AG08396 (cell line): ENCODE data around the gene SPOP.
"Not testable (repeated sequence)": the region's sequence is repeated elsewhere in the genome, so short reads cannot be mapped to it uniquely, and the experiment has no call there.

Experiments
- DNase-seq: peaks from one replicate; pipeline ENCODE4 v3.0.0; 2012; ENCODE audit warnings: low spot score, mixed read lengths

The SPOP gene

GRCh38 chr17:49647256-49647585 lies 30.7 kb downstream of the SPOP start:
- no peak for DNase-seq

- DNase-seq = peak; percentile 12
These were observed 31.3 kb downstream of the SPOP start for GRCh38 chr17:49646391-49647255.

GRCh38 chr17:49646056-49646390 lies 31.9 kb downstream of the SPOP start:
- not testable (repeated sequence) for DNase-seq

- no peak for DNase-seq
These were observed 32.2 kb downstream of the SPOP start for GRCh38 chr17:49645654-49646053.

- no peak for DNase-seq
These were observed 37.3 kb downstream of the SPOP start for GRCh38 chr17:49640556-49640955.

GRCh38 chr17:49638818-49639217 lies 39.1 kb downstream of the SPOP start:
- DNase-seq = no peak

GRCh38 chr17:49637739-49638138 lies 40.2 kb downstream of the SPOP start:
- no peak for DNase-seq

GRCh38 chr17:49637050-49637449 lies 40.8 kb downstream of the SPOP start:
- DNase-seq = peak; percentile 20

GRCh38 chr17:49635121-49635520 lies 42.8 kb downstream of the SPOP start:
- no peak for DNase-seq

GRCh38 chr17:49634485-49634860 lies 43.4 kb downstream of the SPOP start:
- no peak for DNase-seq

GRCh38 chr17:49633762-49634484 lies 44.0 kb downstream of the SPOP start:
- DNase-seq = no peak

- no peak for DNase-seq
These were observed 44.6 kb downstream of the SPOP start for GRCh38 chr17:49633250-49633649.

- DNase-seq = no peak
These were observed 45.7 kb downstream of the SPOP start for GRCh38 chr17:49632201-49632600.

GRCh38 chr17:49631496-49631895 lies 46.4 kb downstream of the SPOP start:
- no peak for DNase-seq

- no peak for DNase-seq
These were observed 47.6 kb downstream of the SPOP start for GRCh38 chr17:49630113-49630900.

- no peak for DNase-seq
These were observed 48.5 kb downstream of the SPOP start for GRCh38 chr17:49629447-49629846.

- DNase-seq = peak; percentile 9
These were observed 53.0 kb downstream of the SPOP start for GRCh38 chr17:49624896-49625295.

- no peak for DNase-seq
These were observed 55.9 kb downstream of the SPOP start for GRCh38 chr17:49621946-49622529.

- no peak for DNase-seq
These were observed 56.5 kb downstream of the SPOP start for GRCh38 chr17:49621420-49621819.

- no peak for DNase-seq
These were observed 59.8 kb downstream of the SPOP start for GRCh38 chr17:49618028-49618611.

- peak; percentile 19 for DNase-seq
These were observed 61.2 kb downstream of the SPOP start for GRCh38 chr17:49616601-49617131.

- peak; percentile 14 for DNase-seq
These were observed 61.8 kb downstream of the SPOP start for GRCh38 chr17:49616086-49616485.
